ENCODE results near the gene KCNT1.

KCNT1 gene

DNA sequence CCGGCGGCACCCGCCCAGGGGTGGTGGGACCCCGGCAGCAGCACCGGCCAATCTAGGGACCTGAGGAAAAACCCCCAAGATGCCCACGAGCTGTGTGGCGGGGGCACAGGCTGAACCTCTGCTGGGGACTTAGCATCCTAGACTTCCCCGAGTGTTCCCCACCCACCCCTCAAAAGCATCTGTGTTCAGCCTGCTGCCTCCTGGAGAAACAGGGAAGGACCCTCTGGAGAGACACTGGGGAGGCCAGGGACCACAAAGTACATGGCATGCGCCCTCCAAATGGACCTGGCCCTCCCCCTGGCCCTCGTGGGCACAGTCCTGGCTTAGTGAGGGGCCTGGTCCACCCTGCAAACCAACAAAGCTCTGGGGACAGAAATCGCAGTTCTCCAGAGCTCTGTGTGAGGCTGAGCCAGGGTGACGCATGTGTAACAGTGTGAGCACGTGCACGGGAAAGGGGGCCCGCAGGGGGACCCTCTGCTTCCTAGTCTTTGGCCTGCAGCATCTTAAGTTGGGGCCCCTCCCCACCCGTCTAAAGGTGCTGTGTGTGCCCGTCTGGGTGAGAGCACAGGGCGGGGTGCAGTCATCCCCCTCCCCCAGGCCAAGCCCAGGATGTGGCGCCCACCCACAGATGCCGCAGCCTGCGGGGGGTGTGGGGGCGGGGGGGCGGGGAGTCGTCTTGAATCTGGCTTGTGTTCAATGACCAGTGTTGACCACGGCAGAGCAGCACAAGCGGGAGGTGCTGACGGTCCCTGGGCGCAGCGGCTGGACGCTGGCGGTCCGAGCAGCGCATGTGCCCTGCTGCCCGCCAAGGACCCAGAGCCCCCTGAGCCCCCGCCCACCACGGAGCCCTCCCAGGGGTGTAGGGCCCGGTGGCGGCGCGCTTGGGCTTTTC is 672 bp upstream of the KCNT1 start:
- no peak for DNase-seq

- no peak for DNase-seq
Observed at GRCh38 chr9:135703726-135704125, 1.7 kb downstream of the KCNT1 start.

- no peak for DNase-seq
Observed at GRCh38 chr9:135704483-135704882, 2.5 kb downstream of the KCNT1 start.

GRCh38 chr9:135705376-135705775 is 3.4 kb downstream of the KCNT1 start:
- no peak for DNase-seq

DNA sequence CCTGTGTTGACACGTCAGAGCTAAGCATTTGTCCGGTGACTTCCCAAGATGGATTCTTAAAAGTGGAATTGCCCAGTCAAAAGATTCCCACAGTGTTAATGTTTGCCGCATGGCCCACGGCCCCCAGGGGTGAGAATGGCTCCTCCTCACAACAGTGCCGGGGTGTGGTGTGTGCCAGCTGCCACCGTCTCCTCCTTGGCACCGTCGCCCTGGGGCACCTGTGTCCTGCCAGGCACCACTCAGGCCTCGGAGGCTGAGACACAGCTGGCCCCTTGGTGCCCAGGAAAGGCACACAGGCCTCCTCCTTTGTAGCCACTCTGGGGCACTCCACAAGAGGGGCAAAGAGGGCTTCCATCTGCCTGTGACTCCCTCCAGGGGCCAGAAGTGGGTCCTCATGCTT is 4.3 kb downstream of the KCNT1 start:
- DNase-seq, result no peak

GRCh38 chr9:135707252-135708138 is 5.5 kb downstream of the KCNT1 start:
- DNase-seq, result no peak

- no peak for DNase-seq
Observed at GRCh38 chr9:135708164-135708563, 6.2 kb downstream of the KCNT1 start.

DNA sequence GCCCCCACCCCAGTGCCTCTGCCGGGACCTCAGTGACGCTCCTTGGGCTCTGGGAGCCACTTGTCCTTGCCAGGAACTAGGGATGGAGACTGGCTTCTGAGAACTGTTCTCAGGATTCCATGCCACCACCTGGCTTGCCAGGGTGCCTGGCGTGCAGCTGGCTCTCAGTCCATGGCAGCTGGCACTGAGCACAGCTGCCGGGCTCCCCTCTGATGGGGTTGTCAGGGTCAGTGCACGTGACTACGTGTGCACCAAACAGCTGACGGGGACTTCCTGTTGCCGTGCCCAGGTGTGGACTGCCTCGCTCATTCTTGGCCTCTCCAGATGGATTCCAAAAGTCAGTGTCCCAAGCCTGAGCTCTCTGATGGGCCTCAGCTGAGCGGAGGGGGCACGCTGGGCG is 9.4 kb downstream of the KCNT1 start:
- DNase-seq, result no peak

- DNase-seq, result no peak
Observed at GRCh38 chr9:135711881-135712280, 9.9 kb downstream of the KCNT1 start.

DNA sequence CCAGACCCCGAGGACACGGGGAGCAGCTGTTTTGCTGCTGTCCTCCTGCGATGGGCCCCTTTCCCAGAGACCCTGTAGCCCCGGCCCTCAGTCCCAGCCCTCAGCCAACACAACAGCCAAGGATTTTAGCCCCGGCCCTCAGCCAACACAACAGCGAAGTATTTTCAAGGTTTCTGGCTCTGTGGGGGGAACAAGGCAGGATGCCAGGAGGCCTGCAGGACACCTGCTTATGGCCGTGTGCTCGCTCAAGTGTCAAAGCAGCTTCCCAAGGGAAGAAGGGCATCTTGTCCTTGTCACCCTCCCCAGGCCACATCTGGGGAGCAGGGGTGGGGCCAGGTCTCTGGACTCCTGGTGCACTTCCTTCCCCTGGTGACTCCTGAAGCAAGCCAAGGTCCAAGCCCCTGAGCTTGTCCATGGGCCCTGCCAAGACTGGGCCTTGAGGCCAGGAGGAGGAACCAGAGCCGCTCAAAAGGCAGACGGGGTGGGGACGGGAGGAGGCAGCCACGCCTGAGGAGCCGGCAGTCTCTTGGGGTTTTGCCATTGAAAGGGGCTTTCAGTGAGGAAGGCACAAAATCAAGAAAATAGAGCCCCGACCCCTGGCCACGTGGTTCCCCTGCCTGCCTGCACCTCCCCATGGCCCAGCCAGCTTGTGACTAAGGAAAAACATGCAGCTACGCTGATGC is 10.8 kb downstream of the KCNT1 start:
- no peak for DNase-seq

DNA sequence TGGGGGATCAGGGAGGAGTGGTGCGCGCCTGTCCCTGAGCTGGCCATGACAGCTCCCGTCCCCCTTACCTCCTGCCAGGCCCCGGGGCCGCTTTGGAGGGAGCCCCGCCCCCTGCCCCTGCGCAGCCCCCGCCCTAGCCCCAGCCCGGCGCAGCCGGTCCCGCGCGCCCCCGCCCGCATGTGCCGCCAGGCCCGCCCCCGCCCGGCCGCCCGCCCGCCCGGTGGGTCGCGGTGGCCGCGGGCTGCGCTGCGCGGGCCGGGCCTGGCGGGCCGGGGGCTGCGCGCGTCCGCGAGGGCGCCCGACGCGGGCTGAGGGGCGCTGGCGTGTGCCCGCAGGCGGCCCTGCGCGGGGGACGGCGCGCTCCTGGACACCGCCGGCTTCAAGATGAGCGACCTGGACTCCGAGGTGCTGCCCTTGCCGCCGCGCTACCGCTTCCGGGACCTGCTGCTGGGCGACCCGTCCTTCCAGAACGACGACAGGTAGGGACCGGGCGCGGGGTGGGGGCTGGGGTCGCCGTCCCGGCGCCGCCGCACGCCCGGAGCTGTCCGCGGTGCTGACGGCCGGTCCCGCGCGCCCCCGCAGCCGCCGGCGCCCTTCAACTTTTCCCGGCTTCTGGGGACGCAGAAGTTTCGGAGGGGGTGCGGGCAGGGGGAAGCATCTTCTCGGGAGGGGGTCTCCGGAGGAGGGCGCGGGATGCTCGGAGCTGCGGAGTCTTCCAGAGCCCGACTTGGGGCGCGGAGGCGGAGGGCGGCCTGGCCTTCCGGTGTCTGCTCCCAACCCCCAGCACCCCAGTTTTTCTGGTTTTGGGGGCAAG is 12.5 kb downstream of the KCNT1 start:
- no peak for DNase-seq

DNA sequence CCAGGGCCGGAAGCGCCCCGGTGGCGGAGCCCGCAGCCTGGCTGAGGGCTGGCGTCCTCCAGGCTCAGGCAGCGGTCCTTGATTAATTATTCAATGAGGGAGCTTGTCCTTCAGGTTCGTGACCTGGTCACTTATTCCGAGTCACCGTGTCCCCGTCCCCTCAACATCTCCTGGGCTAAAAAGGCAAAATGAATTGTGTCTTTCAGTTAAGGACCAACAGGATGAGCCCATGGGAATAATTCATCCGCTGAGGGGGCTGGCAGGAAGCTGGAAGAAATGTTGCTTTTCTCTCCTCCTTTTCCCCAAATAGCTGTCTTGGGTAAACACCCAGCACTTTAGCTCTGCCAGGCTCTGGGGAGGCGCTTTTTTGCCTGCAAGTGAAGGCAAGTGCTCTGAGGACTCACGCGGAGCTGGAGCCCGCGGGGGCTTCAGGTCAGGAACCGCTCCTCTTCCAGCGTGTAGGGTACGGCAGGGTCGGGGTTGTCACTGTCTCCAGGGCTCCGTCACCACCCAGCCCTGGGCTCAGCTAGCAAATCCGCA is 13.1 kb downstream of the KCNT1 start:
- no peak for DNase-seq

DNA sequence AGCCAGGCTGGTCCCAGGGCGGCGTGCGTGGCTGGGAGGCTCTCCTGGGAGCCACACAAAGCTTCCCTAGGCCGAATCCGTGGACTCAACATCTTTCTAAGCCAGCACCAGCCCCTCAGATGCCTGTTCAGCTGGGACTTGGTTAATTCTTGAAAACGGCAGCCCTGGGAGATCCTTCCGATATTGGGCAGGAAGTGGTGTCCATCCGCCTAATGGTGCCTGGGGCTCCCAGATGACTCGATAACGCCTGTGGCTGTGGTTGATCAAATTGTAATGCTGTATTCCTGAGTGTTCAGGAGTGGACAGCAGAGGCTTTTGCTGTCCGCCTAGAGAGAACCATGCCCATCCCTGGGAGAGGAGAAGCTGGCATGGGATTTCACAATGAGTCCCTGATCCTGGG is 14.1 kb downstream of the KCNT1 start:
- no peak for DNase-seq

- no peak for DNase-seq
Observed at GRCh38 chr9:135717410-135717809, 15.4 kb downstream of the KCNT1 start.

DNA sequence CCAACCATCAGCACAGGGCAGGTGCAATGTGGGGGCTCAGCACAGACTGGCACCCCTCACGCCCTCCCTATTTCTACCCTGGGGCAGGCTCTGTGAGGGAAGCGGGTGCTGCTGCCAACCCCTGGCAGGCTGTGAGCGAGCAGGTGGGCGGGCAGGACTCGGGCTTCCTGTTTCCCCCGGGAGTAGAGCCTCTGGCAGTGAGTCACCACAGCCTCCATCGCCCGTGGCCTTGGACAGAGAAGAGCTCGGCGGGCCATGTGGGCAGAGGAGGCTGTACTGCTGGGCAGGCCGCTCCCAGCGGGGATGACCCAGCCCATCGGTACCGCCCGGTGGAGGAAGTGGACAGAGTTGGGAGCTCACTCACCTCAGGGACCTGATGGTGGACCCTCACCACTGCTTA is 16.6 kb downstream of the KCNT1 start:
- DNase-seq, result peak; percentile 57 to 75 (median 63)

GRCh38 chr9:135719472-135719871 is 17.5 kb downstream of the KCNT1 start:
- DNase-seq, result no peak

DNA sequence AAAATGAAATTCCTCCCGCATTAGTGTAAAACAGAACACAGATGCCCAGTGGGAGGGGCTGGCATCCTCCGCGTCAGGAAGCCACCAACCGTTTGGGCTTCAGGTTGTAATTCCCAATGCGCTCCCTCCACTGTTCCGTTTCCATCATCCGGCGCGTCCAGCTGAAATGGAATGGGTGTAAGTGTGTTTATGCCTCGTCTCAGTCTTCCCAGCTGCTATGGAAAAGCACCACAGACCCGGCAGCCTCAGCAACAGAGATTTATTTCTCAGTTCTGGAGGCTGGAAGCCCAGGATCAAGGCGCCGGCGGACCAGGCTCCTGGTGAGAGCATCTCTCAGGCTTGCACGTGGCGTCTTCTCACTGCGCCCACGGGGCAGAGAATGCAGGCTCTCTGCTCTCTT is 20.4 kb downstream of the KCNT1 start:
- no peak for DNase-seq

DNA sequence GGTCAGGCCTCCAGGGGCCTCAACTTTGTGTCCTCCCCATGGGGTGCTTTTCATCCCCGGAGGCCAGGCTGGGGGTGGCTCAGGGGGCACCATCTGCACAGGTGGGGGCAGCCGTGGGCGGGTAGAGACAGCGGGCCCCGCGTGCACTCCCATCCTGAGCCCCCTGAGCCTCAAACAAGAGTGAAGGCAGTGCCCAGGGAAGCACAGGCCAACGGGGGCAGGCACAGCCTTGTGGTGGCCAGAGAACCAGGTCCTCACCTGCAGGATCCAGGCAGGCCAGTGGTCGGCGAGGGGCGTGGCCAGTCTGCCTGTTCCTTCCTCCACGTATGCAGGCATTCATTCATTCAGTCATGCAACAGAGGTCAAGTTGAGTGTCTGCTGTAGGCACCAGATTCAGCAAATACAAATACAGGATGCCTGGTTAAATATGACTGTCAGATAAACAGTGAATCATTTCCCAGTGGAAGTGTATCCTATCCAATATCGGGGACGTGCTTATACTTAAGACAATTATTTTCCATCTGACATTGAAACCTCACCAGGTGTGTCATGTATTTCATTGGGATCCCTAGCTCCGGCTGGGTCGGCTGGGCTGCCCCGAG is 22.3 kb downstream of the KCNT1 start:
- no peak for DNase-seq

GRCh38 chr9:135726138-135726853 is 24.3 kb downstream of the KCNT1 start:
- no peak for DNase-seq

GRCh38 chr9:135727257-135727875 is 25.4 kb downstream of the KCNT1 start:
- no peak for DNase-seq
